ENCODE measurements around the gene P2RY14.

- TF ChIP-seq CTCF (conservative IDR thresholded peaks at IDR 0.05 in 1 of 2, IDR thresholded peaks at IDR 0.05 in 1 of 2; ENCODE audit: low read depth in 1 of 2, low read length in 2 of 2), result no peak
- TF ChIP-seq EZH2 (IDR thresholded peaks at IDR 0.05; ENCODE audit: low read length, missing control alignments), result no peak
Observed at GRCh38 chr3:151264605-151265004, 13.7 kb downstream of the P2RY14 start.

Measured in fibroblast of lung (primary cell).